ENCODE measurements around the gene MYL3.

The MYL3 gene

DNA sequence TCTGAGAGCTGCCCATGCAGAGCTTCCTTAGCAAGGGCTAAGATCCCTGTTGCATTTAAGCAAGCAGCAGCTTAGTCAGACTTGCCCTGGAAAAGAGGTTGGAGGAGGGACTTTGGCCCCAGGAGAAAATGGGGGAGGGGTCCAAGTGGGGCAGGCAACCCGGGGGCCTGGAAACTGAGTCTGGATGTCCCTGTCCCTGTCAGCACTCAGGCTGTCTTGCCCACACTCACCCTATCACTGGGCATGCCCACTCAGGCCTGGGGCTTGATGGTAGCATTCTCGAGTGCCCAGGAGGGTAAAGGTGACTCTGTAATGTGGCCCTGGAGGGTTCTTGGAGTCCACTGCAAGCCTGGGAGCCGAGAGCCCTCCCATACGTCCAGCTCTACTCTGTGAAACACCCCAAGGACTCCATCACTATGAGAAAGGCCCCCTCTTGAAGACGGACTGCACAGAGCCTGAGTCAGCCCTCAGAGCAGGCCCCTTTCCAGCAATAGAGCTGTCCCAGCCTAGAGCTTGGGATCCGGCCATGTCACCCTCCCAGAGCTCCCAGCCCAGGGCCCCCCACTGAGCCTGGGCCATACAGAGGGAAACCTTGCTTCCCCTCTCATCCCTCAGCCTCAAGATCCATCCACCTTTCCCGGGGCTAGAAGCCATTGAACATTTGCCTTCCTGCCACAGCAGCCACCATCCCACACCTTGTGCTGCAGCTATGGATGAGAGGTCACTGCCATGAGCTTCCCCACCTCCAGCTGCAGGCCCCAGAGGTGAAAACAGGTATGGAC is 13.4 kb downstream of the MYL3 start:
- no peak for DNase-seq

DNA sequence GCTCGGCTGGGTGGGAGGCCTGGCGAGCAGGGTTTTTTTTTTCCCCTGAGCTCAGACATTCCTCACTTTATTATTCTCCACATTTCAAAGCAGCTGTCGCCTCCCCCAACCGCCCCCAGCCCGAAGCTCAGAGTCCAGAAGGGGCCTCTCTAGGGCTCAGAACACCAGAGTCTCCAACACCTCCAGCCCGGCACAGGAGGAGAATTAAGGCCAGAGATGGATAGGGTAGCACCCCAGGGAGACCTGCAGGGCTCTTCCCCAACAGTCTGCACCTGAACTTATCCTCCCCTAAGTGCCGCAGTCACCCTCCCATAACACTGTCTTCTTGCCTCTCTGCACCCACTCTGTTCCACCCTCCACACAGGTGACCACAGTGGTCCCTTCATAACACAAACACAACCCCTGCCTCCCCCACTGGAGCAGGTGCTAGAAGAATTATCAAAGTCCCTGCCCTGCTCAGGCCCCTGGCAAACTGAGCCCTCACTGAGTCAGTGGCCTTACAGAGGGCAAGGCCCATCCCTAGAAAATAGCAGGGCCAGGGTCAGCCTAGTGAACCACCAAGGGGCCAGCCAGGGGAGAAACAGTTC is 14.1 kb downstream of the MYL3 start:
- no peak for DNase-seq

DNA sequence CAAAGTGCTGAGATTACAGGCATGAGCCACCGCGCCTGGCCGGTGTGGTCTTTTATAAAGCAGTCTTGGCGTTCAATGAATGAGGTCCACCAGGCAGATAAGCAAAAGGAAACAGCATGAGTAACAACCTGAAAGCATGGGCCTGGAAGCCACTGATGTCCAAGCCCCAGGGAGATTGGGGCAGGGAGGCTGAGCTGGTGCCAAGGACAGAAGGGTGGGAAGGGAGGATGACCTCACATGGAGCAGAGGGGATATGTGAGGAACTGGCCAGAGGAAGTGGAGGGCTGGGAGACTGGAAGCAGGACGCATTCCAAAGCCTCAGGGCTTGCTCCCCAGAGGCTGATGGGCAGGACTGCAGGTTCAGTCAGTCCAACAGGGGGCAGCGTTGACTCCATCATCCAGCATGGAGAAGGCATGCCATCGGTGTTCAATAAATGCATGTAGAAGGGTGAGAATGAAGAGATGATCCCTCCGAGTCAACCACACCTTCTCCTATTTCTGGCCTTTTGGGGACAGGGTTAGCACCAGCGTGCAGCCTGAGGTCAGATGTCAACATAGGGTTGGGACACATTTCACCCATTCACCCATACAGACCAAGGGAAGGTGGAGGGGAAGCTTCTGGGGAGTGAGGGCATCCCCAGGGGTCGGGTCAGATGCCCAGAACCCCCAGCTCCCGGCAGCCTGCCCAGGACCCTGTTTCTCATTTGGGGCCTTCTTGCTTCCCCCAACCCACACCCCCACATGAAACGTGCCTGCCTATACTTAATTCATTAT is 14.8 kb downstream of the MYL3 start:
- no peak for DNase-seq

DNA sequence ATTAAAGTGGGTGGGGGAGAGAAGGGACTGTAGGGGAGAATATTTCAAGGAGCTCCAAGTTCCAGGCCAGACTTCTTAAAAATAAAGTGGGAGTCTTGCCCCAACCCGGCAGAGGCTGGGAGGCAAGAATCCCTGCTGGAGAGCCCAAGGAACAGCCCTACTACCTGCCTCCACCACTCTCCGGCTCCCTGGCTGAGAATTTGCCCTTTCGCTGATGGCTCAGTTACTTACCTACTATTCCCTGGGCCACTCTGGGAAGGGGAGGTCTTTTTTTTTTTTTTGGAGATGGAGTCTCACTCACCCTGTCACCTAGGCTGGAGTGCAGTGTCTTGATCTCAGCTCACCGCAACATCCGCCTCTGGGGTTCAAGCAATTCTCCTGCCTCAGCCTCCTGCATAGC is 15.5 kb downstream of the MYL3 start:
- no peak for DNase-seq

DNA sequence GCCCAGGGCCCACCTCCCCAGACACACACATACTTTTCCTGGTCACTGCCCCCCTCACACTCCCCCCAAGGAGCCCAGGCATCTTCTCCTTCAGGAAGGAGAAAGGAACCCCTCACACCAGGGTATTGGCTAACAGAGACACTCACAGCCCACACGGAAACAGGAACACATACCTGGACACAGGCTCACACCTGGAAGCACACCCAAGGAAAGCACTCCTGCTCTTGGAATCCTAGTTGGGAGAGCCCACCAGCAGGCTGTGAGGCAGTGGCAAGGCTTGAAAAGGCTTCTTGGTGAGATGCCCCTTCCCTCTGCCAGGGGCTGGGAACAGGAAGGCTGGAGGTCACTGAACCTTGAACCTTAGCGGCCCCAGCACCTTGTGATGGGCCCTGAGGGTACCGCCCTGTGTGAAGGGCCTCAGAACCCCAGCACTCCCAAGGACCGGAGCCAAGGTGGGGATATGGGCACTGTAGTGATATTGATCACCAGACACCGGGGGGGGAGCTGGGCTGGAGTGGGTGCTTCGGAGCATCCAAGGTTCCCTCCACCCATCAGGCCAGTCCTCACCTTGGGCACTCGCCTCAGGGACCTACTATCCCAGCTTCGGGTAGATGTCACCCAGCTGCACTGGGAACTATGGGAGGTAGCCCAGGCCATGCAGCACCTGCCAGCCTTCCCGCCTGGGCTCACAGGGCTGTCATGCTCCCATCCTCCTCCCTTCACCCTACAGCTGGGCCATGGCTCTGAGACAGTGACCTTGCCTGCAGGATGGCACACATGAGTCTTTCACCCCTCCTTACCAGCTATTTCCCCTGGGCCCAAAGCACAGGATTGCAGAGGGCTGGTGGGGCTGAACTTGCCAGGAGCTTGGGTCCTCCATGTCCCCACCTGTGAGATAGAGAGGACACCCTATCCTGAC is 16.4 kb downstream of the MYL3 start:
- DNase-seq = no peak

DNA sequence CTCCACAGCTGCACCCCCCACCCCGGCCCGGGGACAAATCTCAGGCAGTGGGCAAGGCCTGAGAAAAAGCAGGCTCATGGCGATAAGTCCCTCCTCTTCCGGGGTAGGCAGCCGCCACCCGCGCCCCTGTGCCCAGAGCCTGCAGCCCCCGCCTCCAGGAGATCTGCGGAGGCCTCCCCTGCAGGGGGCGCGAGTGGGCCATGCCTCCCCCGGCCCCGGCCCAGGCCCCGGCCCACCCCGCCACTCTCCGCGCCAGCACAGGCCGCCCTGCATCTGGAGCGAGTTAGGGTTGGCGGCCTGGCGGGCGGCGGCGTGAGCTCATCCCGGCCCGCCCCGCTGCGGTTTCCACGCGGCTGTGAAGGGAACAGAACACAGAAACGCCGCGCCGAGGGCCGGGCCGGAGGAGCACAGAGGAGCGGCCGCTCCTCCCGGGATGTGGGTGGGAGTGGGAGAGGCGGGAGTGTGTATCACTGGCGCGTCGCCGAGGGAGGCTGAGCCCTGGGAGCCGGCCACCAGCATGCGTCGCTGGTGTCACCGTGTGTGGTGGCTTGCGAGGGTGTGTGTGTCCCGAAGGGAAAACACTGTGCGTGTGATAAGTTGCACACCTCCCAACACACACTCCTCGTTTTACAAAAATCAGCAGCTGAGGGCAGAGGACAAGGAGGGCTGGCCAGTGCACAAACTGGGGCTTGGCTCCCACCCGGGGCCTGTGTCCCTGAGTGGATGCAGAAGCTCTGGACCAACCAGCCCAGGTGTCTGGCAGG is 17.2 kb downstream of the MYL3 start:
- peak; percentile 94 for DNase-seq

DNA sequence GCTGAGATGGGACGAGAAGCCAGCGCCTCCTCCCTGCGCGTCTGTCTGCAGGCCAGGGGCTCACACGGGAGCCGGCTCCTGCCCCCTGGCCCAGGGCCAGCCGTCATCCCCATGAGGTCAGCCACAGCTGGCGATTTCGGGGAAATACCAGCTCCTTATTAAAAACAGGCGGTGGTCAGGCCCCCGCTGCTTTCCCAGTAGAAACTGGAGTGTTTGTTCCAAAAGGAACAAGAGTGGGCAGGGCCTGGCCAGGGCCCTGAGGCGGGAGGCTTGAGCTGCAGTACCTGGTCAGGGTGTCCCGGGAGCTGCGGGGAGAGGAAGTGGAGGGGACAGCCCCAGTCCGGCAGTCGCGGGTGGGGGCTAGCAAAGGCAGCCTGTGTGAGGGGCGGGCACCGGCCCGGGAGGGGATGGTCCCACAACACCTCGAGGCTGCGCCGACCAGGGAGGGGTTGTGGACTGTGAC is 17.8 kb downstream of the MYL3 start:
- peak; percentile 88 for DNase-seq

DNA sequence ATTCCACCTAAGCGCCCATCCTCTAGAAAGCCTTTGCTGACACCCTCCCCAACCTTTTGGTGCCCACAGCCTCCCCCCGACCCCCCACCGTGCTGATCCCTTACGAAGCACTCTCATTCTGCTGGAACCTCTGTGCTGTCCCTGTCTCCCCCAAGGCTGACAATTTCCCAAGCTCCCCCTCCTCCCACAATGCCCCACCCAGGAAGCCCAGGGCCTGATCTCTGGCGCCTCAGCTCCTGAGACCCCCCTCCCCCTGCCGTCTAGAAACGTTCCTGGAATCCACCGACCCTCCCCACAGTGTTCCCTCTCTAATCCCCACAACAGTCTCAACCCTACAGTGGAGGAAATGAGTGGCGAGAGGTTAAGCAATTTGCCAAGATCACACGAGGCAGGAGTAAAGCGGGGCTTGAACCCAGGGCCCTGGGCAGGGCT is 18.3 kb downstream of the MYL3 start:
- no peak for DNase-seq

DNA sequence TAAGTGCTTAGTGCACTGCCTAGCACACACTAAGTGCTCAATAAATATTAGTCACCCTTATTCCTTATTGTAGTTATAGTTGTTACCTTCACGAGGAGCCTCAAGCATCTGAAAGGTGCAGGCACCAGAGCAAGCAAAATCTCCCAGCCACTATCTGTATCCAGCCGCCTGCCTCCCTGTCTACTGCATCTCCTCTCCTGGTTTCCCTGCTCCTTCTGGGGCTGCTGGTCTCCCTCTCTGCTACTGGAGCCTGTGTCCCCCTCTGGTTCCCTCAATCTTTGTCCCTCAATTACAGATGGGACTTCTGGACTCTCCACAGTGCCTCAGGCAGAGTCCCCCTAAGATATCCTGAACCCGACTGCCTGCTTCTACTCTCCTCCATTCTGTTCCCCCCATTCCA is 18.8 kb downstream of the MYL3 start:
- DNase-seq = no peak

DNA sequence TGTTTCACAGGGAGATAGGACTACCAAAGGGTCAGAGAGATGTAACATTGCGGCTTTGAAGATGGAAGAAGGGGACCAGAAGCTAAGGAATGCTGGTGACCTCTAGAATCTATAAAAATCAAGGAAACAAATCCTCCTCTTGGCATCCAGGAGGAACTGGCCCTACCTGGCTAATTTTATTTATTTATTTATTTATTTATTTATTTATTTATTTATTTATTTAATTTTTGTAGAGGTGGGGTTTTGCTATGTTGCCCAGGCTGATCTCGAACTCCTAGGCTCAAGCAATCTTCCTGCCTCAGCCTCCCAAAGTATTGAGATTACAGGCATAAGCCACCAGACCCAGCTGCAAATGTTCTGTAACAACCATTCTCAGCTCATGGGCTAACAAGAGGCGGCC is 19.7 kb downstream of the MYL3 start:
- DNase-seq = no peak

DNA sequence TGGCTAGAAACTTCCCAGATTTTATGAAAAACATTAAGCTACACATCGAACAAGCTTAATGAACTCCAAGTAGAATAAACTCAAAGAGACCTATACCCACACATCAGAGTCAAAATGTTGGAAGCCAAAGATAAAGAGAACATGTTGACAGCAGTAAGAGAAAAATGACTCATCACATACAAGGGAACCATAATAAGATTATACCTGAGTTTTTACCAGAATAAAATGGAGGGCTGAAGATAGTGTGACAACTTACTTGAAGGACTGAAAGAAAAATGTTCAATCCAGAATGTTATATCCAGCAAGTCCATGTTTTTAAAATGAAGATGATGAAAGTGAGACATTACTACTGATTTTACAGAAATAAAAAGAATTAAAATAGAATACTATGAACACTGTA is 22.8 kb downstream of the MYL3 start:
- DNase-seq = no peak

DNA sequence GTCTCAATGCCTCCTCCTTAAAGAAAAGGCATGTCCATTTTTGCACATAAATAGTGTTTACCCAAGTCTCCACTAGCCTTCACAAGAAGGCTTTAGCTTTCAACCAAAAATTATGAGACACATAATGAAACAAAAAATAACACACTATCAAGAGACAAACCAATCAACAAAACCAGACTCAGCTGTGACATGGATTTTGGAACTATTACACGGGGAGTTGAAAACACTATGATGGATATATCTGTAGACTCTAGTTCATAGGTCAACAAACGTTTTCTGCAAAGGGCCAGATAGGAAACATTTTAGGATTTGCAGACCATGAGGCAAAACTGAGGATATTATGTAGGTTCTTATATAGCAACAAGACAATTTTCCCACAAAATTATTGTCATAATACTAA is 24.9 kb downstream of the MYL3 start:
- DNase-seq = no peak

DNA sequence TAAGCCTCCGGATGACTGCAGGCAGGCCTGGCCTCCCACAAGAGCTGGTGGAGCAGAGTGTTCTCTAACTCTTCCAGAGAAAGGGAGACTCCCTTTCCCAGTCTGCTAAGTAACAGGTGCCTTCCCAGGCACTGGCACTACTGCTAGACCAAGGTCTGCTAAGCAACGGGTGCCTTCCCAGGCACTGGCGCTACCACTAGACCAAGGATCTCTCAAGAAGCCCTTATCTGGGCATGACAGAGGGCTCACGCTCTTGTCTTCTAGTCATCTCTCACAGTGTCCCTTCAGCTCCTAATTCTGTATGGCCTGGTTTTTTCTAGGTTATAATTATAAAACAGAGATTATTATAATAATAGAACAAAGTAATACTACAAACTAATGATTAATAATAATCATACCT is 27.8 kb downstream of the MYL3 start:
- DNase-seq = no peak

DNA sequence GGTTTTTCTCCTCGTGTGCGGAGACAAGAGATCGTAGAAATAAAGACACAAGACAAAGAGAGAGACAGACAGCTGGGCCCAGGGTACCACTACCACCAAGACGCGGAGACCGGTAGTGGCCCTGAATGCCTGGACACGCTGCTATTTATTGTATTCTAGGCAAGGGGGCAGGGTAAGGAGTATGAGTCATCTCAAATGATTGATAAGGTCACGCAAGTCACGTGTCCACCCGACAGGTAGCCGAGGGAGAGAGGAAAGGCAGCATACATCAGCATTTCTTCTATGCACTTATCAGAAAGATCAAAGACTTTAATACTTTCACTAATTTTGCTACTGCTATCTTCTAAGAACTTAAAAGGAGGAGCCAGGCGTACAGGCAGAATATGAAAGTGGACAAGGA is 28.2 kb downstream of the MYL3 start:
- no peak for DNase-seq

DNA sequence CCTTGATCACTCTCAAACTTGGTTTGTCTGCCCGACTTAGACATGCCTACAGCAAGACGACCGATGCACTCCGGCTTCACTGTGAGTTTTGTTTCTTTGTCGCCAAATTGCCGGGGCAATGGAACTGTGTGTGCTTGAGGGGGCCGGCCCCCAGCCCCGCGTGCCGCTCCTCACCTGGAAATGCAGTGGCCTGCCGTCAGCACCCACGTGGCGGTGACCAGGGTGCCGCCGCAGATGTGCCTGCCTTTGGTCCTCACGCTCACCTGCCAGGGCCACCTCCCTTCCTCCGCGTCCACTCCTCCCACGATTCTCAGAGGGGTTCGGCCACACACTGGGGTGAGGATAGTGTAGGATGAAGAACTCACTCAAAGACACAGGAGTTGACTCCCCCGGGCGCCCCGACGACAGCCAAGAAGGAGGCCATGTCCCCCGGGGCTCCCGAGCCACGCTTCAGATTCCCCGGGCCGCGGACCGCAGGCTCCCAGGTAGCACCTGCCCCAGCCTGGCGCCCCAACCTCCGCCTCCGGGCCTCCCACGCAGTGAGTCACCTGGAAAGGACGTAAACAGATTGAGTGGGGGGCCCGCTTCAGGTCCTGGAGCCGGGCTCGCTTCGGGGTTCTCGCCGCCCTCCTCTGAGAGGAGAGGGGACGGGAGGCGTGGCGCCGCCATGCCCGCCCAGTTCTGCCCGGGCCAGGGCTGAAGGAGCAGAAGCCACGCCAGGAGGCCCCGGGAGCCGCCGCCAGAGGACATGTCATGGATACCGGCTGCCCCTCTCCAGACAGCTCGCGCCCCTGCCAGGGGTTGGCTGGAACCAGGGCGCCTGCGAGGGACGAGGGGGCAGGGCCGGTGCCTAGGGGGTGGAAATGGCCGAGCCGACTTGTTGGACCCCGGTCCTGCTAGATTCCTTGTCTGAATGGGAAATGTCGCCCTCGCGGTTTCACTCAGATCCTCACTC is 29.6 kb downstream of the MYL3 start:
- no peak for DNase-seq

DNA sequence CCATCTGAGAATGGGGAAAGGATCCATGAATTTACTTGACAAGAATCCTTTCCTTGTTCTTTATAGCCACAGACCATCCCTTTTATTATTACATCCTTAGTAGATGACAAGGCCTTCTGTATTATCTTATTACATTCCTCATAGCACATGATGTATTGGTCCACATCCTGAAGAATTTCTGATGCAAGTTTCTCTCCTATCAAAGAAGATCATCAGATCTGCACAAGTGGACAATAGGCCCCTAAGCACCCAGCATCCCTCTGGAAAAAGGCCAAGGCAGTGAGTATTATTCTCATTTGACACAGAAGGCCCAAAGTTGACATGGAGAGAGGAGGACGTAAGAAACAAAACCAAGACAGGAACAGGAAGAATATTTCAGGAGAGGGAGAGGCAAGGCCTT is 31.4 kb downstream of the MYL3 start:
- no peak for DNase-seq

DNA sequence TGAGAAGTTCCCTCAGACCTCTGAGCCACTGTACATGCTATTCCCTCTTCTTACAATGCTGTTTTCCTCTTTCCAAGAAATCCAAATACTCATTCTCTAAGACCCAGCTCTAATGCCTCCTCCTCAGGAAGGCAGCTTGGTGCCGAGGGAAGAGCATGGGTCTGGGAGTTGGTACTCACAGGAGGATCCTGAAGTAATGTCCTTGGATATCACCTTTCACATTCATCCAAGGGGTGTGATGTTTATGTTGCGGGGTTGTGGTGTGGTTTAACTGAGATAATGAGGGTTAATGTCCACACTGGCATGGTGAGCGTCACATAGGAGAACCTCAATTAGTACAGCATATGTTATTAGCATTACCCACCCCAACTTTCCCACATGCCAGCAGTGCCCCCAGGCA is 31.9 kb downstream of the MYL3 start:
- no peak for DNase-seq

DNA sequence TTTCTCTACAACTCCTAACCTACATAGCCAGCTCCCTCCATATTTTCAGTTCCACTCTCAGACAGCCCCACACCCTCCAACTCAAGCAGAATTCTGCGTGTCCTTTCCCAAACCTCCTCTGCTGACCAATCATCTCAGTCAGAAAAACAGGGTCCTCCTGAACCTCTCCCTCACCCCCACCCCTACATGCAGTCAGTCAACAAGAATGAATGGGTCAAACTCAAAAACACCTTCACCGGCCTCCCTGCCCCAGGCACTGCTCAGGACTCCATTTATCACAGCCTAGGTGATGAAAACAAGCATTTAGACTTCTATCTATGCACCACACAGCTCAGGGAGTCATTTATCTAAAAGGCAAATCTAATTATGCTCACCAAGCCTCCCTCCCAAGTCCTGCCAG is 32.4 kb downstream of the MYL3 start:
- DNase-seq = no peak

DNA sequence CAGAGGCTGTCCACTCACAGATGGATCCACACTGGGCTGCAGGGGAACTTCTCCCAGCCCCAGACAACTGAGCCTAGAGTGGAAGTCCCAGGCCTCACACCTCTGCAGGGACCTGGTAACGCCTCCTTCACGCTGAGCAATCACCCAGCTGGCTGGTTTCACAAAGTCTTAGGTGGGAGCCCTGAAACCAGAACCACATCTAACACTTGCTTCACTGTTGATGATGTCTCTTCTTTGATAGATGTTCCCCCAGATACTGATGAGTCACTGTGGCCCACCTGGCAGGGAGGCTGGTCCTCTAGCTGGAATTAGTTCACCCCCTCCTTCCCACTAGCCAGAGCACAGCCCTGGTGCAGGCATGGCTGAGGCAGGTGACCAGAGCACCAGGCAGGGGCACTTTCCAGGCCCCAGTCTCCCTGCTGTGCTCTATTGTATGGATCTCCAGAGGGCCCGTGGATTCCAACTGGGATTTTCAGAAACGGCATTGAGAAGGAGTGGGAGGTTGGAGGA is 33.5 kb downstream of the MYL3 start:
- DNase-seq = no peak

DNA sequence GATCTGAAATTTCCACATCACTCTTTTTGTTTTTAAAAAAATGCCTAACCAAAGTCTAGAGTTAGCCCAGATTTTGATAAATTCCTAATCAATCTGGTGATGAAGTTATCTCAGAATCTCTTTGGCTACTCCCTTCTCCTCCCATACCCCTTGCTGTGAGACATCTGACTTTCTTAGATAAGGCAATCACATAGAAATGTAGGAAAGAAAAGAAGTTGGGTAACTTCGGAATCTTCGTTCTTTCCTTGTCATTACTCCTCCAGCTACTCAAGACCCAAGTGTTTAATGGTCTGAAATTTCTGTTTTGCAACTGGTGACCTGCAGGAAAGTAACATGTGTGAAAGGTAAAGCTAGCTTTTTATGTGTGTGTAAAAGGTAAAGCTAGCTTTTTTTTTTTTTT is 37.8 kb downstream of the MYL3 start:
- no peak for DNase-seq
